Measurements from ENCODE around the gene GNAZ.

DNA sequence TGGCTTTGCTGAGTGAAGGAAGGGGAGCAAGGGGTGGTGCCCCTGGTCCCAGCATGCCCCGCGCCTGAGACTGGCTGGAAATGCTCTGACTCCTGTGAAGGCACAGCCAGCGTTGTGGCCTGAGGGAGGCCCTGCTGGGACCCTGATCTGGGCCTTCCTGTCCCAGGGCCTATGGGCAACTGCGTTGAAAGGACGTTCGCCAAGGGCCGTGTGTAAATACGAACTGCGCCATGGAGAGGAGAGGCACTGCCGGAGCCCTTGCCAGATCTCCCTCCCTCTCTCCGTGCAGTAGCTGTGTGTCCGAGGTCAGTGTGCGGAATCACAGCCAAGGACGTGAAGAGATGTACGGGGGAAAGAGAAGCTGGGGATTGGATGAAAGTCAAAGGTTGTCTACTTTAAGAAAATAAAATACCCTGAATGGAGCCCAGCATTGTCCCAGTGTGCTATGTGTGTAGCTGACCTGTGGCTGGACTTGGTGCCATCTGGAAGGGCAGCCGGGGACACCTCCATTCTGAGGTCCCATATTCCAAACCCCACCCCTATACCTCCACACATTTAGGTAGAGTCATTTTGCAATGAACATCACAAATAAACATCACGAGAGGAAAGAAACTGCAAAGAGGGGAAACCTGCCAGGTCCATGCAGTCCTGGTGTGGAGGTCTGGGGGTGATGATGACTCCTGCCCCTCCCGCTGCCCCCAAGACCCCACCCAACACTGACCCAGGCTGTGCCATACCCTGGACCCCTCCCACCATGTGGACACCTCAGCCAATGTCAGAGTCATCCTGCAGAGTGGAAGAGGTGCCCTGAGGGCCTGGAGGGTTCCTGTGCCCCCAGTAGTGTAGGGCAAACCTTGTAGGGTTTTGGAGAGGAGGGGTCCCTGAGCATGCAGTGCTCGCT, 54.5 kb downstream of the GNAZ start:
- TF ChIP-seq, protein P1, sequence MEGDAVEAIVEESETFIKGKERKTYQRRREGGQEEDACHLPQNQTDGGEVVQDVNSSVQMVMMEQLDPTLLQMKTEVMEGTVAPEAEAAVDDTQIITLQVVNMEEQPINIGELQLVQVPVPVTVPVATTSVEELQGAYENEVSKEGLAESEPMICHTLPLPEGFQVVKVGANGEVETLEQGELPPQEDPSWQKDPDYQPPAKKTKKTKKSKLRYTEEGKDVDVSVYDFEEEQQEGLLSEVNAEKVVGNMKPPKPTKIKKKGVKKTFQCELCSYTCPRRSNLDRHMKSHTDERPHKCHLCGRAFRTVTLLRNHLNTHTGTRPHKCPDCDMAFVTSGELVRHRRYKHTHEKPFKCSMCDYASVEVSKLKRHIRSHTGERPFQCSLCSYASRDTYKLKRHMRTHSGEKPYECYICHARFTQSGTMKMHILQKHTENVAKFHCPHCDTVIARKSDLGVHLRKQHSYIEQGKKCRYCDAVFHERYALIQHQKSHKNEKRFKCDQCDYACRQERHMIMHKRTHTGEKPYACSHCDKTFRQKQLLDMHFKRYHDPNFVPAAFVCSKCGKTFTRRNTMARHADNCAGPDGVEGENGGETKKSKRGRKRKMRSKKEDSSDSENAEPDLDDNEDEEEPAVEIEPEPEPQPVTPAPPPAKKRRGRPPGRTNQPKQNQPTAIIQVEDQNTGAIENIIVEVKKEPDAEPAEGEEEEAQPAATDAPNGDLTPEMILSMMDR (IDR thresholded peaks at IDR 0.05) = no peak
- TF ChIP-seq POLR2A (IDR thresholded peaks at IDR 0.05) = no peak
